HG03175 (cell line): ENCODE measurements around the gene VAX1.
"Not testable (repeated sequence)": the region's sequence is repeated elsewhere in the genome, so short reads cannot be mapped to it uniquely, and the experiment has no call there.

Experiments used
- ATAC-seq: cut with Tn5 transposase; IDR thresholded peaks from one replicate; pipeline ENCODE4 v1.9.1; 2021; ENCODE audit warnings: mild to moderate bottlenecking, moderate library complexity; ENCODE audit not compliant: unreplicated experiment

Gene VAX1

GRCh38 chr10:117084421-117085246, 53.4 kb downstream of the VAX1 start:
- ATAC-seq = not testable (repeated sequence)
